Stimulated activated CD8-positive, alpha-beta memory T cell treated with anti-CD3 and anti-CD28 coated beads, Interleukin-12 subunit alpha, Interleukin-12 subunit beta, amount 100 ng/mL, for 1 hour (primary cell): ENCODE data around the gene DNAJC6.
A peak's percentile ranks its signal among the peaks of the same experiment; 100 is the strongest.

Experiments
- DNase-seq: peaks from one replicate; pipeline ENCODE4 v3.0.0-alpha.2; 2020; ENCODE audit warnings: low read depth

Gene DNAJC6

DNA sequence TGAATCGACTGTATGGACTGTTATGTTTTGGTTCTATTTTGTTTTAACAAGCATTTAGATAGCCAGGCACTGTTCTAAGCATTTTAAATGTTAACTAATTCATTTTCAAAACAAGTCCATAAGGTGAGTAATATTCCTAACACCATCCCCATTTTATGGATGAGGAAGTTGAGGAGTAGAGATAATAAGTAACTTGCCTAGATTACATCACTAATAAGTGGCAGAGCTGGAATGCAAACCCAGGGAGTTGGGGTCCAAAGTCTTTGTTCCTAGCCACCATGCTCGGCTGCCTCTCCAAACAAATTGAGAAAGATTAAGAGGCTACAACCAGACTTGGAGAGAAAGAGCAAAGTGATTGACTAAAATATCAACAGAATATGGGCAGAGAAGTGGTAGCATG is 98.5 kb downstream of the DNAJC6 start:
- DNase-seq: no peak

DNA sequence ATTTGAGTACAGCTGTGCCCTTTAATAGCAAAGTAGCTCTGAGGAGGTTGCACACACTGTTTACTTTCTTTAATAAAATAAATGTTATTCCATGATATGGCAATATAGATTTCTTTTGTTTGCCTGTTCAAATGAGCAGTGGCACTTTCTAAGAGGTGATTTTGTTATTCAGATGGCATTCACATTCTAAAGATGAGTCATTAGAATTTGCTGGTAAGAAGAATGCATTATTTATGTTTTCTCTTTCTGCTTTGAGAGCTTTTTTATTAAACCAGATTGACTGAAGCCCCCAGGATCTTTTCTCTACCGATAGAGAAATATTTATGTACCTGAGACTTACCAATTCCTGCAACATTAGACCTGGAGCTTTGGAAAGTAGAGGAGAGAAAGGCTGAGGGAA is 100.0 kb downstream of the DNAJC6 start:
- no peak for DNase-seq

DNA sequence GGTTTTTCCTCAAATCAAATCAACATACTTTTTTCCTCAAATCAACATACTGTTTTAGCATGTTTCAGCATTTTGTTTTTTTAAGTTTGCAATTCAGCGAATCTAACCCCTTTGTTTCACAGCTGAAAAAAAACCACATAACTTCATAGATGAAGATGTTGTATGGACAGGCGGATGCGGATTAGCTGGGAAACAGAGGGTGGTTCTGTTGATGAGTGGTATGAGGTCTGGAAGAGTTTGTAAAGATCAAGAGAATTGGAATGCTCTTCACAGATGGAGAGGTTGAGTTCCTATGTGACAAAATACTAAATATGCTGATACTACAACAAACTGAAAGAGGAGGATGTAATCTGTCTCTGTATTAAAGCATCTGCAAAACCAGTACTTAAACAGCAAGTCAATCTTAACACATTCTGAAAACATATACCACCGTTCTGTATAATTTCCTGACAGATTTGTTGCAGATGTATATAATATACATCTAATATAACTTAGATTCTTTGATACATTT is 100.5 kb downstream of the DNAJC6 start:
- DNase-seq: no peak

DNA sequence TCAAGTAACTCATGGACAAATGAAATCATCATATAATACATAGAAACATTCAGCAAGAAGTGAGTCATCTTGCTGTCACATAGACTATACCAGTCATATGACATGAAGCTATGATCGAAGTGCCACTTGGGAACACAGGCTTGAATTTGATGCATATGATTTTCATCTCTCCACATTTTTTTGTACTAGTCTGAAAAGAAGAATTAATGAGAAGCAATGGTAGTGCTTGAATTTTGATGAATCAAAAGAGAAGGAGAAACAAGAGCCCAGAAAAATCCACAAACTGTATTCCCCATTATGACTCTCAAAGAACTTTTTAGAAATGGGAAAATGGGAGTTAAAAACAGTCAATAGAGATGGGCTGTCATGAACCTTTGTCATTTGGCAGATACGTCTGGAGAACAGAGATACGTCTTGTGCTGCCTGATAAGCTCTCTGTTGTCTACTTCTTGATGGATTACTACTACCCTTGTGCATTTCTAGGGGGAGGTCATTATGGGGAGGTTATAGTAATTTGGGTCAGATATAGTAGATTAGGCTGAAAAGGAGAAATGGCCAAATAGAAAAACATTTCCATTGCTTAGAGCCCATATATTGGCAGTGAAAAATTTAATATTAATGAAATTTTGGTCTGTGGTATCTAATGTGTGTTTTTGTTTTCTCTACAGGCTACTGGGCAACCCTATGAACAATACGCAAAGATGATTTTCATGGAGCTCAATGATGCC is 103.1 kb downstream of the DNAJC6 start:
- no peak for DNase-seq

DNA sequence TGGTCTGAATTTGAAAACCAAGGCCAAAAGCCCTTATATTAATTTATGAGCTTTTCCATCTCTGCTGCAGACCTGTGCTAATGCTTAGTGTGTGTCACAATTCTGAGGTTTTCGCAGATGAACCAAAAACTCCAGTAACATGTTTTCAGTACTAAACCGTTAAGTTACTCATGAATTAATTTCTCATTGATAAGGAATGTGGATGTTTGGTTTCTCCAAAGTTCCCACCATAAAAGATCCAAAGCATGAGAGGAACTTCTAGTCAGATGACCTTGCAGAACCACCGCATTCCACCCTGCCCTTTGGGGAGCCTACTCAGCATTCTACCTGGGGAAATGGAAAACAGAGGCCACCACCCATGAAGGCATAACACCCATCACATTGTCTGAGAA is 103.6 kb downstream of the DNAJC6 start:
- DNase-seq: no peak

DNA sequence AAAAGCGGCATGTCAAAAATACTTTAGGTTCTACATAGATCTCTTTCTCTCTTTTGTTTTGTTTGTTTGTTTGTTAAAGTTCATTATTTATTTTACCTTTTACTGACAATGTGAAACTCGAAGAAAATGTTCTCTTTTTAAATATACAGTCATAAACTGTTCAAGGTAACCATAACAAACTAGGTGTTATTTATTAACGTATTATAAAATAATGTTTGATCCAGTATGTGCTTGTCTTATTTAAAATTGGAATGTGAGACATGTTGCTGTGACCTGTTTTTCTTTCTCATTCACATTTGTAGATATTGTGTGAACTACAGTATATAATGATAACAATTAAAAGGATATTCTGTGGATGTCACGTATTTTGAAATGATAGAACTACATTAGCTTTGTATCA is 105.2 kb downstream of the DNAJC6 start:
- no peak for DNase-seq

DNA sequence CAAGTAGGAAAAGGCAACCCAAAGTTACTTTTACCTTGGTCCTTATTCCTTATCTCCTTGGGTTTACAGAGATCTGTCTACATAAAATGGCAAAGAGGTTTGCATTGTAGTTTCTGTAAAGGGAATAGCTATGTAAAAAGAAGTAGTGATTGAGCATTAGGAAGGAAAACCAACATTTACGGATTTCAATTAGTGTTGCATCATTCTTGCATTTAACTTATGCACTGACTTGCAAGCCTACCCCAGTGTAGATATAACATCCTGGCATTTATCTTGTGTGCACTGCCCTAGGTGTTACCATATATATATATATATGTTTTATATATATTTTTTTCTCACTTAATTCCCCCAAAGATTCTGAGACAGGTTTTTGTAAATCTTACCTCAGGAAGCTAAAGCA is 107.4 kb downstream of the DNAJC6 start:
- no peak for DNase-seq

DNA sequence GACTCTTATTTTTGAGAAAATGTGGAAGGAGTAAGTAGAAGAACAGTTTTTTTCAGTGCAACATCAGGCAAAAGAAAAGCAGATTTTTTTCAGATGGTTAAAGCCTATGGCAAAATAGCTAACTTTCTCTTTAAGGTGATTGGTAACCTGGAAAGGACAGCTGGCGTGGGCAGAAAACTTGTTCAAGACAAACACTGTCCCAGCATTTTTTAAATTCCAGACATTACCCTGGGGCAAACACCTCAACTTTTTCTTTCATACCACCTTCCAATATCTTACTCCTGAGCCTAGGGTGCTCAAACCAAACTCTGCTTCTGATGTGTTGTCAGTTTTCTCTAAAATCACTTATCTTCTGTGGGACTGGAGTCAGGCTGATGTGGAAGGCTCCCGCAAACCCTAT is 108.4 kb downstream of the DNAJC6 start:
- DNase-seq: no peak

DNA sequence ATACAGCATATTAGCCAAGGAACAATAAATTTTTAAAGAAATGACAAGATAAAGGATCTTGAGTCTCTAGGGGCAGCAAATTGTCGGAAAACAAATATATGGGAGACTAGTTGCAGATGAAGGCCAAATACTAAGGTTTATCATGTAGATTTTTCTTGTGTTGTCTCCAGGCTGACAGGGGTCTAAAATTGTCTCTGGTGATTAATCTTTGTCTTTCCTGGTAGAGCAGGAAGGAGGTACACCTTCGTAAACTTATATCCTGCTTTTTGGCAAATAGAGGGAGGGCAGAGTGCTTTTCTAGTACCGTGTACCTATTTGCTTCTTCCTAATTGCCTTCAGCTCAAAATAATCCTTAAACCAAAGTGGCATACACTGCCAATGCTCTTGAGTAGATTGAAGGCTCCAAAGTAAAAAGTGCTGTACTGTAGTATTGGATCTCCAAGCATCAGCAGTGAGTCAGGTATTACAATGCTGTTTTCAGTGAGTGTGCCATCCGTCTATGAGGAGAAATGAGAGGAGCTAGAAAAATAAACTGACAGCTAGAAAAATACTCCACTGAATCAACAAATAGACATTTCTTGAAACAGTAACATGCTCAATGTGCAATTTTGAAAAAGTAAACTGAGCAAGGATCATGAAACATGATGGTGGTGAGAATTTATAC is 109.3 kb downstream of the DNAJC6 start:
- no peak for DNase-seq

DNA sequence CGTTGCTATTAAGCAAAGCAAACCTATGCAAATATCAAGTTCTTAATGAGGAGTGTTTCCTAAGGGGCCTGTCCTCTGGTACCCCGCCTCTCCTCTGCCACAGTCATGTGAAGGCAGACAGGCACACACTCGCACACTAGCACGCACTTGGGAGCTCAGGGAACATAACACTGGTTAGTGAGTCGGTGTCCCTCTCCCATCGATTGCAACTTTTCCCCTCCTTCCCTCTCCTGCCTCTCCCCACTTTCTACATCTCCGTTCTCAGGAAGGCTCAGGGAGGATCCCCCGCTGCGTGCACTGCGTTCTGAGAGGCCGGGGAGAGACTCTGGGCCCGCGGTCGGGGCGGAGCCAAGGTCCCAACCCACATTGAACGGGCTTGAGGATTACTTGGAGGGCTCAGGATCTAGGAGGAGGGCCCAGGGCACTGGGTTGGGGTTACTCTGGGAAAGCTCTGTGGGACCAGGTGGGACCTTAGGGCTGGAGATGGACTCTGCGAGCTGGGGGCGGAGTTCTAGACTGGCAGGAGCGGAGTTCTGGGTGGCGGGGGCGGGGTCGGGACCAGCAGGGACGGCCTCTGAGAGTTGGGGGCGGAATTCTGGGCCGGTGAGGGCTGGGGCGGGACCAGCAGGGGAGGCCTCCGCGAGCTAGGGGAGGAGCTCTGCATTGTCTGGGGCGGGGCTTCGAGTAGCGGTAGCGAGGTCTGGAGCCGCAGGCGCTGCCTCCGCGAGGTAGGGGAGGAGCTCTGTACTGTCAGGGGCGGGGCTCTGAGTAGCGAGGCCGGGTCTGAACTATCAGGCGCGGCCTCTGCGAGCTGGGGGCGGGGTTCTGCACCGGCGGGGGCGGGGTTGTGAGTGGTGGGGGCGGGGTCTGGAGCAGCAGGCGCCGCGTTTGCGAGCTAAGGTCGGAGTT is 110.6 kb downstream of the DNAJC6 start:
- DNase-seq: peak; percentile 96

DNA sequence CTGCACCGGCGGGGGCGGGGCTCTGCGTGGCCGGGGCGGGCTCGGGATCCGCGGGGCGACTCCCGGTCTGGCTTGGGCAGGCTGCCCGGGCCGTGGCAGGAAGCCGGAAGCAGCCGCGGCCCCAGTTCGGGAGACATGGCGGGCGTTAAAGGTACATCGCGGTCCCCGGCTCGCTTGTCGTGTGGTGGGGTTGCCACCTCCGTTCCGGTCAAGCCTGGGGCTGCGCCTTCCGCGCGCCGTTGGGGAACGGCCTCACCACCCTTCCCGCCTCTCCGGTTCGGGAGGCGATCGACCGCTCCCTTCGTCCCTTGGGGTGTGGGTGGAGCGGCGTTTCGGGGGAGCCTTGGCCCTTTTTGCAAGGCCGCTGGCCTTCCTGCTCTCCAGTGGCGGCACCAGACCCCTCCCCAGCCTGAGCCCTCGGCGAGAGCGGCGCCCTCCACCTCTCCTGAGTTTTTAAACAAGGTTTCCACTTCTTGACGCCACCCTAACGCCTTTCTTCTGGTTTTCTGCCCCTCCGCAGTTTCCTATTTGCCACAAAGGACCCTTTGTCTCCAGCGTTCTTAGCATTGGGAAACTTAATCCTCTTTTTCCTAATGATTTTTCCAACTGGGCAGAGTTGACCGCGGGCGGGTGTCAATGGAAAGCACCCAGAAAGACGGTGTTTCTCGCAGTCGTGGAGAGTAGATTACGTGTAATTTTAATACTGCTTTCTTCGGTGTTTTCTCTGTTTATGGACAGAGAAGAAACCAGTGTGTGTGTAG is 111.4 kb downstream of the DNAJC6 start, which contains the start of the genes LEPR and LEPROT:
TSS of gene LEPR (plus strand) at position 79 of the 761 bp plus-strand sequence. CDS start 144,898 bp downstream, outside the sequence.
TSS of gene LEPROT (plus strand) at position 79 of the 761 bp plus-strand sequence. CDS start at position 136, 57 bp downstream.
- DNase-seq: no peak

DNA sequence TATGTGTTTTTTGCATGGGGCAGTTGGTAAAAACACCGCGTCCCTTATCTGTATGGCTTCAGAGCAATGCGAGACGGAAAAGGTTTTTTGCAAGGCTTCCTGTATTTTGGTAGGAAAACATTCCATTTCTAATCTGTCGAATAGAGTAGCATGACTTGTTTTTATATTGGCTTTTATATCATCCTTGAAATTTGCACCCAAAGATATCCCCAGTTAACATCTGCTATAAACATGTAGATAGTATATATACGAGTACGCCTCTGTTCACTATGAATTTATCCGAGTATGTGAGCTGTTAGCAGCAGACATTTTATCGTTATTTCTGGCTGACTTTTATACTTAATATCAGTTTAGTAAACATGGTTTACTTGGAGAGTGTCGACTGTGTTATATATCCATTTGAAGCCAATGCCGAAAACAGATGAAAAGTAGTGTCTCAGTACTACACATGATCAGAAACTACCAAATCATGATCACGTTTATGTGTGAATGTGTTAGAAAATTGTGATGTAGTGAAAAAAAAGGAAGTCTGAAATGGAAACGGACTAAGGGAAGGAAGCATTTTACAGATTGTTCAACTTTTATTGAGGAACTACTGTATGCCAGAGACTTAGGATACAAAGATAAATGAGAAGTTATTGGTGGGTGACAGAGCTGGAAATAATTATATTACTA is 112.1 kb downstream of the DNAJC6 start:
- DNase-seq: no peak

DNA sequence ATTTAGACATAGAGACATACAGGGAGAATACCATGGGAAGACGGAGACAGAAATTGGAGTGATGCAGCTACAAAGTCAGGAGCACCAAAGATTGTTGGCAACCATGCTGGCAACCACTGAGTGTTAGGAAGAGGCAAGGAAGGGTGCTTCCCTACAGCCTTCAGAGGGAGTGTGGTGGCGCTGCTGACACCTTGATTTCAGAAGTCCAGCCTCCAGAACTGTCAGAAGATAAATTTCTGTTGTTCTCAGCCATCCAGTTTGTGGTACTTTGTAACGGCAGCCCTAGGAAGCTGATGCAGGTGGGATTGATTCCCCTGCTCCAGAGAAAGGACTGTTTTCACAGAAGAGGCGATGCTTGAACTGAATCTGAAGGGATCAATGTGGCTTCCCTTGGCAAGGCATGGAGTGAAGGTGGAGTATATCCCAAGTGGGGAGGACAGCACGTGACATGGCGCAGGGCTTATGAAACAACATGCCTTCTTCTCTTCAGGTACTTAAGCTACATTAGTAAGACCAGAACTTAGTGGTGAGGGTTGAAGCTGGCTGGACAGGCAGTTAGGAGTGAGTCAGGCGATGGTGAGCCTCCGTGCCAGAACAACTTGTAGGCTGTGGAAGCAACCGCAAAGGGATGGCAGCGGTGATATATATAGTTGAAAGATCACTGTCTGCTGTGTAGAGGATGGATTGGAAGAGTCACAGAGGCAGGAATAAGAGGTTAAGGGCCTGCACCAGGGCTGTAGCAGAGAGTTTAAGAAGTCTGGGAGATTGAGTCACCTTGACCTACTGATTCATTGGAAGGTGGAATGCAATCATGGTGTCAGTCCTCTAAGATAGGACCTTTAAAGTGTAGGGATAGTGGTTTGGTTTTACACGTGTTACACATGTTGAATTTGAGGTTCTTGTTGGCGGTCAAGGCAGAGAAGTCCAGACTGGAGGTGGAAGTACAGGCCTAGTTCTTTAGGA is 113.2 kb downstream of the DNAJC6 start:
- DNase-seq: no peak

DNA sequence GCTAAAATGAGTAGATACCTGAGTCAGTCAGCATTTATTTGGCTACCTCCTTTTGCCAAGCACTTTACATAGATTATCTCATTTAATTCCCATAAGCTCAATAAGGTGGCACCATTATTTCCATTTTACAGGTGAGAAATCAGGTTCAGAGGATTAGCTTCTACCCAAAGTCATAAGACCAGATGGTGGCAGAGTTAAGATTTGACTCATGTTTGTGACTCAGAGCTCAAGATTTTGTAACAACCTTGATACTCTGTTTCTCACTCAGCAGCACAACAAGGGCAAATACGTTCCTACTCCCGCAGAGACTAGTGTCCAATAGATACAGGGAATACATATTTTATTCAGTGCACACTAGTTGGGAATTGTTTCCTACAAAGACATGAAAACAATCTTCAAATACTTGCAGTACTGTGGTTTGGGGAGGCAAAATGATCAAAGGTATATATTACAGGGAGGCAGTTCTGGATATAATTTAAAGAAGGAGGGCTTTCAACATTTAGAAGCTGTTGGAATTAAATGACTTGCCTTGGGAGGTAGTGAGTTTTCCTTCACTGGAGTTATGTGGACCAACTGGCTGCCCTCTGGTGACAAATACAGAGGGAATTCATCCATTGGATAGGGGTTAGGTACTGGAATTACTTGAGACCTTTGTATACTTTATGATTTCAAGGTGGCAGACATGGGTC is 114.7 kb downstream of the DNAJC6 start:
- DNase-seq: no peak

DNA sequence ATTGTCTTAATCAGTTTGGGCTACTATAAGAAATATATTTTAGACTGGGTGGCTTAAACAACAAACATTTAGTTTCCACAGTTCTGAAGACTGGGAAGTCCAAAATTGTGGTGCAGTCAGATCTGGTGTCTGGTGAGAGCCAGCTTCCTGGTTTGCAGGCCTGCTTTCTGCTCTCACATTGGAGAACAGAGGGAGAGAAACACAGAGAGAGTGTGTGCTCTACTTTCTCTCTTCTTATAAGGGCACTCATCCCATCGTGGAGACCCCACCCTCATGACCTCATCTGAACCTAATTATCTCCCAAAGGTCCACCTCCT is 115.2 kb downstream of the DNAJC6 start:
- no peak for DNase-seq

DNA sequence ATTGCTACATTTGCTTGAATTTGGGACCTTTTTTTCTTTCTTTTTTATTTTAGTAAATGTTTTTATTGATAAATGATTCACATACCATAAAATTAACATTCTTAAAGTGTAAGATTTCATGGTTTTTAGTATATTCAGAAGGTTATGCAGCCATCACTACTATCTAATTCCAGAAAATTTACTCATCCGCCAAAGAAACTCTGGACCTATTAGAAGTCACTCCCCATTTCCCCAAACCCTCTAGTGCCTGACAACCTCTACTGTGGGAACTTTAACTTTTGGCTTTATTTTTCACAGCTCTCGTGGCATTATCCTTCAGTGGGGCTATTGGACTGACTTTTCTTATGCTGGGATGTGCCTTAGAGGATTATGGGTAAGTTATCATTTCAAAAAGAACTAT is 115.7 kb downstream of the DNAJC6 start:
- no peak for DNase-seq

DNA sequence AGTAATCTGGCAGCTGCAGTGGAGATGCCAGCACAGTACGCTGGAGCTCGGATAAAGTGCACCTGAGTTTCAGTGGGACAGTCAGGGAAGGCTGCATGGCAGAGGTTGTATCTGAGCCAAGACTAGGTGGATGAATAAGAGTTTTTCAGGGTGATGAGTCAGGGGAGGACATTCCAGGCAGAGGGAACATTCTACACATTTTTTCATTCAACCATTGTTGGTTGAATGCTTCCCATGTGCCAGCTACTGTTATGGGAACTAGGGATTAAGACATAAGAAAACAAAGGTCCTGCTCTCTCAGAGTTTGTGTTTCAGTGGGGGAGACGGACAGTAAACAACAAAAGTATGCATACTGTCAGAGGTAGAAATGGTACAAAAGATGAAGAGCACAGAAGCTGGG is 116.4 kb downstream of the DNAJC6 start:
- no peak for DNase-seq

DNA sequence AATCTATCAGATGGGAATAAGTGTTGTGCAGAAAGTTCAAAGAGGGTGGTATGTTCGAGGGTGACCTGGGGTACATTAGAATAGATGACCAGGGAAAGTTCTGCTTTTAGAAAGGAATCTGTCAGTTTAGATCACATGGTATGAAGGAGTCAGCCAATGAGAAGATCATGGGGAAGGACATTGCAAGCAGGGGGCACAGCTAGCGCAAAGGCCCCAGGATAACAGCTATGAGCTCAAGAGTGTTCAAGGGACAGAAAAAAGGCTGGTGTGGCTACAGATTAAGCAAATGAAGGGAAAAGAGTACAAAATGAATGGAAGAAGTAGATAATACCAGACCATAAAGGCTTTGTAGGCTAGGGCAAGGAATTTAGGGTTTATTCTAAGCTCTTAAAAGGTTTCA is 119.7 kb downstream of the DNAJC6 start:
- DNase-seq: no peak

DNA sequence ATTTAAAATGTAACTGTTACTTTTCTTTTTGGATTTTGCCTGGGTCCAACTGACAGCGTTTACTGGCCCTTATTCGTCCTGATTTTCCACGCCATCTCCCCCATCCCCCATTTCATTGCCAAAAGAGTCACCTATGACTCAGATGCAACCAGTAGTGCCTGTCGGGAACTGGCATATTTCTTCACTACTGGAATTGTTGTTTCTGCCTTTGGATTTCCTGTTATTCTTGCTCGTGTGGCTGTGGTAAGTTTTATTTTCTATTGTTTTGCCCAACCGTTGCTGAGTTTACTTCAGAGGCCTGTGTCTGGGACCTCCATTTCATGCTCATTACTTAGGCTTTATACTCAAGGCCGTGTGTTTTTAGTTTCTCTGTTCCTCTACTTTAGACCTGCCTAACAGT is 120.5 kb downstream of the DNAJC6 start:
- no peak for DNase-seq
